ENCODE measurements around the gene SDHAF3.
"Not testable (repeated sequence)": the region's sequence is repeated elsewhere in the genome, so short reads cannot be mapped to it uniquely, and the experiment has no call there.

SDHAF3 gene

GRCh38 chr7:97096037-97096436 lies 21.5 kb upstream of the SDHAF3 start:
- H3K27me3 ChIP-seq (ENCODE audit: control insufficient read depth in 1 of 2, insufficient read depth in 2 of 2, low read length in 2 of 2), result no peaks in the 10 kb centered on the region
- H3K27ac ChIP-seq (ENCODE audit: low read depth, low read length), result no peak overlapping the region

GRCh38 chr7:97096661-97097060 lies 20.8 kb upstream of the SDHAF3 start:
- H3K4me3 ChIP-seq (ENCODE audit: low read depth in 1 of 2, low read length in 2 of 2), result no peak overlapping the region
- no peaks in the 10 kb centered on the region for H3K36me3 ChIP-seq (ENCODE audit: insufficient read depth, low read length)
- no peaks in the 10 kb centered on the region for H3K27me3 ChIP-seq (ENCODE audit: control insufficient read depth in 1 of 2, insufficient read depth in 2 of 2, low read length in 2 of 2)
- no peaks in the 10 kb centered on the region for H3K4me1 ChIP-seq (ENCODE audit: insufficient read depth, low read length)
- H3K27ac ChIP-seq (ENCODE audit: low read depth, low read length), result no peak overlapping the region
- H3K9ac ChIP-seq (ENCODE audit: low read length), result no peak overlapping the region
- no peaks in the 10 kb centered on the region for H3K9me3 ChIP-seq (ENCODE audit: low read length)

More at GRCh38 chr7:97096037-97096436, 21.5 kb upstream of the SDHAF3 start:
- Histone ChIP-seq H3K9me3 (ENCODE audit: low read length) (no peaks in the 10 kb centered on the region), H3K36me3 (ENCODE audit: insufficient read depth, low read length) (no peaks in the 10 kb centered on the region), H3K4me3 (ENCODE audit: low read depth in 1 of 2, low read length in 2 of 2) (no peak overlapping the region), H3K4me1 (ENCODE audit: insufficient read depth, low read length) (no peaks in the 10 kb centered on the region), H3K9ac (ENCODE audit: low read length) (no peak overlapping the region)

DNA sequence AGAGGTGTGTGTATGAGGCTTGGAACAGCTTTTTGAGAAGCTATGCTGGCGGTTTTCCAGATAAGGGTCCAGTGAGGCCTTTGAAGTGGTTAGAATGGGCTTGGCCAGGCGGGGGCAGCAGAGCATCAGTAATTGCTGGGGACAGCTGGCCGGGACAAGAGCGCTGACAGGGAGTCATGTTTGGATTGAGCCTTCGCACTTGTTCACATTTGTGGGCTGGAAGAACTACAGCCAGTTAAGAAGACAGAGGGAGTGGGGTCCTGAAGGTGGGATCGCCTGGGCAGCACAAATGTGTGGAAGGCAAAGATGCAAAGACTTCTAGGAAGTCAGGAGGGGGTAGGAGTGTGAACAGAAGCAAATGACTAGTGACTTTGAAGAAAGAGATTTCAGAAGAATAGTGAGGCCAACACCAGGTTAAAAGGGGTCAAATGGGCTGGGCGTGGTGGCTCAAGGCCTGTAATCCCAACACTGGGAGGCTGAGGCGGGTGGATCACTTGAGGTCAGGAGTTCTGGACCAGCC lies 12.7 kb upstream of the SDHAF3 start:
- H3K9ac ChIP-seq (ENCODE audit: low read length), result no peak overlapping the region
- H3K9me3 ChIP-seq (ENCODE audit: low read length), result no peaks in the 10 kb centered on the region
- no peak overlapping the region for H3K27ac ChIP-seq (ENCODE audit: low read depth, low read length)
- no peaks in the 10 kb centered on the region for H3K4me1 ChIP-seq (ENCODE audit: insufficient read depth, low read length)
- H3K27me3 ChIP-seq (ENCODE audit: control insufficient read depth in 1 of 2, insufficient read depth in 2 of 2, low read length in 2 of 2), result no peaks in the 10 kb centered on the region
- H3K36me3 ChIP-seq (ENCODE audit: insufficient read depth, low read length), result no peaks in the 10 kb centered on the region
- no peak overlapping the region for H3K4me3 ChIP-seq (ENCODE audit: low read depth in 1 of 2, low read length in 2 of 2)

DNA sequence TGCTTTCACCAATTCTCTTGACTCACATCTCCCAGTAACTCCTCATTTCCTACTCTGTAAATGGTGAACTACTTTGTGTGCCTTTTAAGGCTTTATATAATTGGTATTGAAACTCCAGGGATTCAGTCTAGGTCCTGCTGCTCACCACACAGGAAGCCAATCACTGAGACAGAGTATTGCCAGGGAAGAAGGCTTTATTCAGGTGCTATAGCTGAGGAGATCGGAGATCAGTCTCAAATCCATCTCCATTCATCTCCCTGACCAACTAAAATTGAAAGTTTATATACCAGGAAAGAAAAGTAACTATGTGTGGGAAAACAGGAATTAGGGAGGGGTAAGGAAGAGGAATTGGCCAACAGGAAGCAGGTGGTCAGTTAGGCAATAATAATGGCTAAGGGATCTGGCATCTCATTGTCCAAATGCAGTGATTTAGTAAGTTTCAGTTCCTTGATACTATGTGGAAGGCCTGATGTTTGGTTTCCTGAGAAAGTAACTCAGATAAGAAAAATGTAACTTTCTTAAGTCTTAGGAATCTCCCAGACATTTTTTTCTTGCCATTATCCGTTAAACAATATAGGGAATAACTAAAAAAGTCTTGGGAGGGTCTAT lies 10.2 kb upstream of the SDHAF3 start:
- H3K9me3 ChIP-seq (ENCODE audit: low read length), result no peaks in the 10 kb centered on the region
- H3K9ac ChIP-seq (ENCODE audit: low read length), result no peak overlapping the region
- H3K27ac ChIP-seq (ENCODE audit: low read depth, low read length), result no peak overlapping the region
- H3K36me3 ChIP-seq (ENCODE audit: insufficient read depth, low read length), result no peaks in the 10 kb centered on the region
- no peaks in the 10 kb centered on the region for H3K27me3 ChIP-seq (ENCODE audit: control insufficient read depth in 1 of 2, insufficient read depth in 2 of 2, low read length in 2 of 2)
- no peaks in the 10 kb centered on the region for H3K4me1 ChIP-seq (ENCODE audit: insufficient read depth, low read length)
- no peak overlapping the region for H3K4me3 ChIP-seq (ENCODE audit: low read depth in 1 of 2, low read length in 2 of 2)

- peaks cover 19% of the 10 kb centered on the region for H3K4me1 ChIP-seq (ENCODE audit: insufficient read depth, low read length)
- no peaks in the 10 kb centered on the region for H3K9me3 ChIP-seq (ENCODE audit: low read length)
- no peak overlapping the region for H3K27ac ChIP-seq (ENCODE audit: low read depth, low read length)
- H3K27me3 ChIP-seq (ENCODE audit: control insufficient read depth in 1 of 2, insufficient read depth in 2 of 2, low read length in 2 of 2), result no peaks in the 10 kb centered on the region
- H3K4me3 ChIP-seq (ENCODE audit: low read depth in 1 of 2, low read length in 2 of 2), result peak overlapping the region in 1 of 2 donors; percentile 91
- no peaks in the 10 kb centered on the region for H3K36me3 ChIP-seq (ENCODE audit: insufficient read depth, low read length)
- H3K9ac ChIP-seq (ENCODE audit: low read length), result no peak overlapping the region
Measured at GRCh38 chr7:97116308-97116707, 1.2 kb upstream of the SDHAF3 start.

DNA sequence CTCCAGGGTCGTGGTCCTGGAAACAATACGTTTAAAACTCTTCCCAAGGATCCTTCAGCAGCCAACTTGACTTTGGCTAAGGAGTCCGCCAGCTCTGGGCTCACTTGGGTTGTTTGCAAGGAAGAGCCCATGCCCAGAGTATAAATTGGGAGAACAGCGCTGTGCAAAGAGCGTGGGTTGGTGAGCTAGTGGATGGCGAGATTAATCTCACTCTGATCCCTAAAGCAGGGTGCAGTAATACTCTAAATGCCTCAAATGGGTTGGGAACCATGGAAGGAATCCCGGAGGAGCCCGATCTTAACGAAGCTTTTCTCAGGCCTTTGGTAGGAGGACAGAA lies 495 bp upstream of the SDHAF3 start:
- no peaks in the 10 kb centered on the region for H3K27me3 ChIP-seq (ENCODE audit: control insufficient read depth in 1 of 2, insufficient read depth in 2 of 2, low read length in 2 of 2)
- peaks cover 19% of the 10 kb centered on the region for H3K4me1 ChIP-seq (ENCODE audit: insufficient read depth, low read length)
- H3K36me3 ChIP-seq (ENCODE audit: insufficient read depth, low read length), result no peaks in the 10 kb centered on the region
- H3K4me3 ChIP-seq (ENCODE audit: low read depth in 1 of 2, low read length in 2 of 2), result peak overlapping the region; percentile 51 to 91
- H3K27ac ChIP-seq (ENCODE audit: low read depth, low read length), result peak overlapping the region; percentile 62
- H3K9ac ChIP-seq (ENCODE audit: low read length), result no peak overlapping the region
- no peaks in the 10 kb centered on the region for H3K9me3 ChIP-seq (ENCODE audit: low read length)

DNA sequence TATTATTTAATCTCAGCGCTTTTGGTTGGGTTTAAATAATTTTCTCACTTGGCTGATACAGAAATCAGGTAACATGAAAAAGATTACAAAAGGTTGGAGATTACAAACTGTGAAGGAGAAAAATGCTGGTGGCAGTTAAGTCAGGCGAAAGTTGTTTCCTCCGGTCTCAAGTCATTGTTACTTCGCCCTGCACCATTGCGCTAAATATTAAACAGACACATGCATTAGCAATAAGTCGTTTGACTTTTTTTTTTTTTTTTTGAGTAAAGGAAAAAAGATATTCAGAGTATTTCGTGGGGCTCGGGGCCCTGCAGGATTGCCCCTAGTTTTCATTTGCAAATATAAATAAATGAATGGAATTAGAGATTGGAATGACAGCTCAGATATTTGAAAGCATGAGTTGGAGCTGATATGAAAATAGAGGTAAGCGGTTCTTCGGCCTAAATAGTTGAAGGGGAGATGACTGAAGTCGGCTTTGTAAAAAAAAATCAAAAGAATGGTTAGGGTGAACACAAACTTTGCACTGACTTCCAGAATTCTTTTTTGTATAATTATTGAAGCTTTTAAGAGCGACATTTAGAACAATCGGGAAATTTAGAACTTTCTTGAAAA lies 914 bp downstream of the SDHAF3 start:
- Histone ChIP-seq H3K9ac (ENCODE audit: low read length) (peak overlapping the region; percentile 67), H3K27me3 (ENCODE audit: control insufficient read depth in 1 of 2, insufficient read depth in 2 of 2, low read length in 2 of 2) (no peaks in the 10 kb centered on the region), H3K27ac (ENCODE audit: low read depth, low read length) (peak overlapping the region; percentile 62), H3K36me3 (ENCODE audit: insufficient read depth, low read length) (no peaks in the 10 kb centered on the region), H3K4me3 (ENCODE audit: low read depth in 1 of 2, low read length in 2 of 2) (peak overlapping the region; percentile 51 to 91), H3K4me1 (ENCODE audit: insufficient read depth, low read length) (peaks cover 19% of the 10 kb centered on the region), H3K9me3 (ENCODE audit: low read length) (no peaks in the 10 kb centered on the region)

DNA sequence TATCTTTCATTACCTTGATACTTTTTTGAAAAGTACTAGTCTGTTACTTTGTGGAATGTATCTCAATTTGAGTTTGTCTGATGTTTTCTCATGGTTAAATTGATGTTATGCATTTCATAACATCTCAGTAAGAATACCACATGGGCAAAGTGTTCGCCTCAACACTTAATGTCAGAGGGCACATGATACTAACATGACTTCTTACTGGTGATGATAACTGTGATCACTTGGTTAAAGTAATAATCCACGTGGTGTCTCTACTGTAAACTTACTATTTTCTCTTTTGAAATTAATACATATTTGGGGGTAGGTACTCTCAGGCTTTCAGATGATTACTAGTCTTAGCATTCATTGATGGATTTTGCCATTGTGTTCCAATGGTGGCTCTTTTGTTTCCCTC lies 2.2 kb downstream of the SDHAF3 start:
- Histone ChIP-seq H3K4me3 (ENCODE audit: low read depth in 1 of 2, low read length in 2 of 2) (no peak overlapping the region), H3K36me3 (ENCODE audit: insufficient read depth, low read length) (no peaks in the 10 kb centered on the region), H3K27me3 (ENCODE audit: control insufficient read depth in 1 of 2, insufficient read depth in 2 of 2, low read length in 2 of 2) (no peaks in the 10 kb centered on the region), H3K9ac (ENCODE audit: low read length) (no peak overlapping the region), H3K4me1 (ENCODE audit: insufficient read depth, low read length) (peaks cover 19% of the 10 kb centered on the region), H3K27ac (ENCODE audit: low read depth, low read length) (no peak overlapping the region), H3K9me3 (ENCODE audit: low read length) (no peaks in the 10 kb centered on the region)

- H3K27ac ChIP-seq (ENCODE audit: low read depth, low read length), result no peak overlapping the region
- no peaks in the 10 kb centered on the region for H3K36me3 ChIP-seq (ENCODE audit: insufficient read depth, low read length)
- no peaks in the 10 kb centered on the region for H3K9me3 ChIP-seq (ENCODE audit: low read length)
- no peak overlapping the region for H3K4me3 ChIP-seq (ENCODE audit: low read depth in 1 of 2, low read length in 2 of 2)
- H3K9ac ChIP-seq (ENCODE audit: low read length), result no peak overlapping the region
- H3K27me3 ChIP-seq (ENCODE audit: control insufficient read depth in 1 of 2, insufficient read depth in 2 of 2, low read length in 2 of 2), result no peaks in the 10 kb centered on the region
- H3K4me1 ChIP-seq (ENCODE audit: insufficient read depth, low read length), result peaks cover 19% of the 10 kb centered on the region
Measured at GRCh38 chr7:97120713-97121457, 3.4 kb downstream of the SDHAF3 start.

- not testable (repeated sequence) for H3K4me3 ChIP-seq (ENCODE audit: low read depth in 1 of 2, low read length in 2 of 2); H3K9me3 ChIP-seq (ENCODE audit: low read length); H3K9ac ChIP-seq (ENCODE audit: low read length); H3K36me3 ChIP-seq (ENCODE audit: insufficient read depth, low read length); H3K27me3 ChIP-seq (ENCODE audit: control insufficient read depth in 1 of 2, insufficient read depth in 2 of 2, low read length in 2 of 2); H3K27ac ChIP-seq (ENCODE audit: low read depth, low read length)
- peaks cover 13% of the 10 kb centered on the region for H3K4me1 ChIP-seq (ENCODE audit: insufficient read depth, low read length)
Measured at GRCh38 chr7:97123115-97123514, 5.6 kb downstream of the SDHAF3 start.

GRCh38 chr7:97126483-97127171 lies 9.1 kb downstream of the SDHAF3 start:
- Histone ChIP-seq H3K9ac (ENCODE audit: low read length) (no peak overlapping the region), H3K27me3 (ENCODE audit: control insufficient read depth in 1 of 2, insufficient read depth in 2 of 2, low read length in 2 of 2) (no peaks in the 10 kb centered on the region), H3K36me3 (ENCODE audit: insufficient read depth, low read length) (no peaks in the 10 kb centered on the region), H3K4me1 (ENCODE audit: insufficient read depth, low read length) (no peaks in the 10 kb centered on the region), H3K4me3 (ENCODE audit: low read depth in 1 of 2, low read length in 2 of 2) (no peak overlapping the region), H3K9me3 (ENCODE audit: low read length) (no peaks in the 10 kb centered on the region), H3K27ac (ENCODE audit: low read depth, low read length) (no peak overlapping the region)

Measured in muscle layer of colon (tissue), 2 donors.